Measurements from ENCODE around the gene HLCS. TPM values are rescaled to one million over a fixed set of nuclear protein-coding genes. Genes with fewer than 3 reads are reported as not detected.

The HLCS gene
- polyA plus RNA-seq, 1 of the 3 experiments (the other 2 are of a cell fraction): 13.0 TPM

GRCh38 chr21:36723371-36723881, 243.0 kb downstream of the HLCS start:
- TF ChIP-seq MXI1 (IDR thresholded peaks at IDR 0.05; ENCODE audit: low read depth, low read length) (no peak), RAD21 (IDR thresholded peaks at IDR 0.05; ENCODE audit: low read length) (no peak), FOXJ3 (CRISPR knock-in tag; IDR thresholded peaks at IDR 0.05) (no peak), GATA2 (CRISPR knock-in tag; IDR thresholded peaks at IDR 0.05) (no peak), MAX (IDR thresholded peaks at IDR 0.05; ENCODE audit: low read depth) (no peak), SIN3A (IDR thresholded peaks at IDR 0.05; ENCODE audit: borderline replicate concordance, low read depth, low read length) (no peak), PBX3 (IDR thresholded peaks at IDR 0.05) (no peak), TAF1 (IDR thresholded peaks at IDR 0.05; ENCODE audit: borderline replicate concordance, low read depth, low read length) (no peak), MEF2A (IDR thresholded peaks at IDR 0.05; ENCODE audit: borderline replicate concordance, low read depth) (no peak), RCOR1 (IDR thresholded peaks at IDR 0.05; ENCODE audit: low read length) (no peak), EP300 (IDR thresholded peaks at IDR 0.05; ENCODE audit: borderline replicate concordance in 1 of 2, low read depth in 1 of 2, low read length in 1 of 2) (no peak), EZH2phosphoT487 (IDR thresholded peaks at IDR 0.05; ENCODE audit: borderline replicate concordance, low read depth) (no peak), CHD2 (IDR thresholded peaks at IDR 0.05; ENCODE audit: low read length, partially characterized antibody) (no peak), FOXM1 (IDR thresholded peaks at IDR 0.05; ENCODE audit: low read depth) (no peak), RFX5 (IDR thresholded peaks at IDR 0.05; ENCODE audit: low read length) (no peak)
- TF ChIP-seq, protein P1, sequence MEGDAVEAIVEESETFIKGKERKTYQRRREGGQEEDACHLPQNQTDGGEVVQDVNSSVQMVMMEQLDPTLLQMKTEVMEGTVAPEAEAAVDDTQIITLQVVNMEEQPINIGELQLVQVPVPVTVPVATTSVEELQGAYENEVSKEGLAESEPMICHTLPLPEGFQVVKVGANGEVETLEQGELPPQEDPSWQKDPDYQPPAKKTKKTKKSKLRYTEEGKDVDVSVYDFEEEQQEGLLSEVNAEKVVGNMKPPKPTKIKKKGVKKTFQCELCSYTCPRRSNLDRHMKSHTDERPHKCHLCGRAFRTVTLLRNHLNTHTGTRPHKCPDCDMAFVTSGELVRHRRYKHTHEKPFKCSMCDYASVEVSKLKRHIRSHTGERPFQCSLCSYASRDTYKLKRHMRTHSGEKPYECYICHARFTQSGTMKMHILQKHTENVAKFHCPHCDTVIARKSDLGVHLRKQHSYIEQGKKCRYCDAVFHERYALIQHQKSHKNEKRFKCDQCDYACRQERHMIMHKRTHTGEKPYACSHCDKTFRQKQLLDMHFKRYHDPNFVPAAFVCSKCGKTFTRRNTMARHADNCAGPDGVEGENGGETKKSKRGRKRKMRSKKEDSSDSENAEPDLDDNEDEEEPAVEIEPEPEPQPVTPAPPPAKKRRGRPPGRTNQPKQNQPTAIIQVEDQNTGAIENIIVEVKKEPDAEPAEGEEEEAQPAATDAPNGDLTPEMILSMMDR (IDR thresholded peaks at IDR 0.05): no peak
- TF ChIP-seq, protein P2, sequence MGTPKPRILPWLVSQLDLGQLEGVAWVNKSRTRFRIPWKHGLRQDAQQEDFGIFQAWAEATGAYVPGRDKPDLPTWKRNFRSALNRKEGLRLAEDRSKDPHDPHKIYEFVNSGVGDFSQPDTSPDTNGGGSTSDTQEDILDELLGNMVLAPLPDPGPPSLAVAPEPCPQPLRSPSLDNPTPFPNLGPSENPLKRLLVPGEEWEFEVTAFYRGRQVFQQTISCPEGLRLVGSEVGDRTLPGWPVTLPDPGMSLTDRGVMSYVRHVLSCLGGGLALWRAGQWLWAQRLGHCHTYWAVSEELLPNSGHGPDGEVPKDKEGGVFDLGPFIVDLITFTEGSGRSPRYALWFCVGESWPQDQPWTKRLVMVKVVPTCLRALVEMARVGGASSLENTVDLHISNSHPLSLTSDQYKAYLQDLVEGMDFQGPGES (IDR thresholded peaks at IDR 0.05; ENCODE audit: low read depth, low read length): no peak
- TF ChIP-seq, protein P3, sequence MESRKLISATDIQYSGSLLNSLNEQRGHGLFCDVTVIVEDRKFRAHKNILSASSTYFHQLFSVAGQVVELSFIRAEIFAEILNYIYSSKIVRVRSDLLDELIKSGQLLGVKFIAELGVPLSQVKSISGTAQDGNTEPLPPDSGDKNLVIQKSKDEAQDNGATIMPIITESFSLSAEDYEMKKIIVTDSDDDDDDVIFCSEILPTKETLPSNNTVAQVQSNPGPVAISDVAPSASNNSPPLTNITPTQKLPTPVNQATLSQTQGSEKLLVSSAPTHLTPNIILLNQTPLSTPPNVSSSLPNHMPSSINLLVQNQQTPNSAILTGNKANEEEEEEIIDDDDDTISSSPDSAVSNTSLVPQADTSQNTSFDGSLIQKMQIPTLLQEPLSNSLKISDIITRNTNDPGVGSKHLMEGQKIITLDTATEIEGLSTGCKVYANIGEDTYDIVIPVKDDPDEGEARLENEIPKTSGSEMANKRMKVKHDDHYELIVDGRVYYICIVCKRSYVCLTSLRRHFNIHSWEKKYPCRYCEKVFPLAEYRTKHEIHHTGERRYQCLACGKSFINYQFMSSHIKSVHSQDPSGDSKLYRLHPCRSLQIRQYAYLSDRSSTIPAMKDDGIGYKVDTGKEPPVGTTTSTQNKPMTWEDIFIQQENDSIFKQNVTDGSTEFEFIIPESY (IDR thresholded peaks at IDR 0.05; ENCODE audit: borderline replicate concordance, low read depth): no peak
- TF ChIP-seq, protein P4, sequence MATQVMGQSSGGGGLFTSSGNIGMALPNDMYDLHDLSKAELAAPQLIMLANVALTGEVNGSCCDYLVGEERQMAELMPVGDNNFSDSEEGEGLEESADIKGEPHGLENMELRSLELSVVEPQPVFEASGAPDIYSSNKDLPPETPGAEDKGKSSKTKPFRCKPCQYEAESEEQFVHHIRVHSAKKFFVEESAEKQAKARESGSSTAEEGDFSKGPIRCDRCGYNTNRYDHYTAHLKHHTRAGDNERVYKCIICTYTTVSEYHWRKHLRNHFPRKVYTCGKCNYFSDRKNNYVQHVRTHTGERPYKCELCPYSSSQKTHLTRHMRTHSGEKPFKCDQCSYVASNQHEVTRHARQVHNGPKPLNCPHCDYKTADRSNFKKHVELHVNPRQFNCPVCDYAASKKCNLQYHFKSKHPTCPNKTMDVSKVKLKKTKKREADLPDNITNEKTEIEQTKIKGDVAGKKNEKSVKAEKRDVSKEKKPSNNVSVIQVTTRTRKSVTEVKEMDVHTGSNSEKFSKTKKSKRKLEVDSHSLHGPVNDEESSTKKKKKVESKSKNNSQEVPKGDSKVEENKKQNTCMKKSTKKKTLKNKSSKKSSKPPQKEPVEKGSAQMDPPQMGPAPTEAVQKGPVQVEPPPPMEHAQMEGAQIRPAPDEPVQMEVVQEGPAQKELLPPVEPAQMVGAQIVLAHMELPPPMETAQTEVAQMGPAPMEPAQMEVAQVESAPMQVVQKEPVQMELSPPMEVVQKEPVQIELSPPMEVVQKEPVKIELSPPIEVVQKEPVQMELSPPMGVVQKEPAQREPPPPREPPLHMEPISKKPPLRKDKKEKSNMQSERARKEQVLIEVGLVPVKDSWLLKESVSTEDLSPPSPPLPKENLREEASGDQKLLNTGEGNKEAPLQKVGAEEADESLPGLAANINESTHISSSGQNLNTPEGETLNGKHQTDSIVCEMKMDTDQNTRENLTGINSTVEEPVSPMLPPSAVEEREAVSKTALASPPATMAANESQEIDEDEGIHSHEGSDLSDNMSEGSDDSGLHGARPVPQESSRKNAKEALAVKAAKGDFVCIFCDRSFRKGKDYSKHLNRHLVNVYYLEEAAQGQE (IDR thresholded peaks at IDR 0.05; ENCODE audit: low read depth, low read length): no peak
- no peaks in the 10 kb centered on the region; a peak in 1 of 4 replicates for H3K4me1 ChIP-seq (ENCODE audit: control insufficient read depth in 1 of 2, insufficient read depth in 2 of 2, low read depth in 1 of 2, low read length in 1 of 2)
- H3K9me3 ChIP-seq: no peaks in the 10 kb centered on the region
- no peak overlapping the region for H3K4me3 ChIP-seq (ENCODE audit: low read depth in 2 of 2, low read length in 1 of 2)
- H3F3A ChIP-seq (replicated peaks; ENCODE audit: insufficient read depth): no peaks in the 10 kb centered on the region
- no peak overlapping the region for H3K4me2 ChIP-seq
- CTCF ChIA-PET: interaction anchor here (1.4 kb wide), 1 partner anchor 24 kb away, joined by 3 read pairs; no protein-coding TSS in a partner anchor
- H3K79me2 ChIP-seq (ENCODE audit: insufficient read depth): no peaks in the 10 kb centered on the region
- H4K20me1 ChIP-seq (ENCODE audit: insufficient read depth): no peaks in the 10 kb centered on the region
- no peak for DNase-seq
- POLR2A ChIA-PET: no interaction called here
- no peak overlapping the region for H3K9ac ChIP-seq
- WGBS (ENCODE audit: low lambda C conversion rate): 55% methylated on average over 10 of the region's 14 CpGs
- H3K27ac ChIP-seq (ENCODE audit: low read depth in 2 of 2, low read length in 1 of 2): no peak overlapping the region
- H3K27me3 ChIP-seq (ENCODE audit: insufficient read depth): peaks cover 48% of the 10 kb centered on the region
- no peaks in the 10 kb centered on the region for H3K36me3 ChIP-seq (replicated peaks in 1 of 2; ENCODE audit: control insufficient read depth in 1 of 2, insufficient read depth in 2 of 2, low read length in 1 of 2)
- no peak overlapping the region for H2AFZ ChIP-seq (ENCODE audit: low read depth)
- no peaks in the 10 kb centered on the region for H3K9me2 ChIP-seq
